SH-SY5Y (cell line): ENCODE results near the gene PPP2R5C.

ENCODE experiments used
- GATA2 ChIP-seq: IDR thresholded peaks from 2 replicates; pipeline ENCODE4 v1.6.1; 2011; ENCODE audit warnings: mild to moderate bottlenecking, low read depth, low read length
- GATA3 ChIP-seq: IDR thresholded peaks from 2 replicates; pipeline ENCODE4 v1.6.1; 2011; ENCODE audit warnings: low read depth, mild to moderate bottlenecking, low read length, moderate library complexity

GRCh38 chr14:101743701-101744100, 17.8 kb upstream of the PPP2R5C start:
- TF ChIP-seq GATA2 (no peak), GATA3 (no peak)
